ENCODE results near the gene NFATC3.

DNA sequence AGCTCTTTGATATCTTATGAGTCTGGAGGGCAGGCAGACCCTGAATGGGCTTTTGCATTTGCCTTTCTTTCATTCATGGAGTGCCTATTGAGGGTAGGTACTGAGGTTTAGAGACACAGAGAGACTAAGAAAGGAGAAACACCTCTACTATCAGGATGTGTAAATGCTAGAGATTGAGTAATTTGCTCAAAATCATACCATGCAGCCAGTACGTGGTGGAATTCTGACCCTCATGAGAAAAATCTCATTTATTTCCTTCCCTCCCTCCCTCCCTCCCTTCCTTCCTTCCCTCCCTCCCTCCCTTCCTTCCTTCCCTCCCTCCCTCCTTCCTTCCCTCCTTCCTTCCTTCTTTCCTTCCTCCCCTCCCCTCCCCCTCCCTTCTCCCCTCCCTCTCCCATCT is 18.4 kb upstream of the NFATC3 start:
- TF ChIP-seq, protein P1, sequence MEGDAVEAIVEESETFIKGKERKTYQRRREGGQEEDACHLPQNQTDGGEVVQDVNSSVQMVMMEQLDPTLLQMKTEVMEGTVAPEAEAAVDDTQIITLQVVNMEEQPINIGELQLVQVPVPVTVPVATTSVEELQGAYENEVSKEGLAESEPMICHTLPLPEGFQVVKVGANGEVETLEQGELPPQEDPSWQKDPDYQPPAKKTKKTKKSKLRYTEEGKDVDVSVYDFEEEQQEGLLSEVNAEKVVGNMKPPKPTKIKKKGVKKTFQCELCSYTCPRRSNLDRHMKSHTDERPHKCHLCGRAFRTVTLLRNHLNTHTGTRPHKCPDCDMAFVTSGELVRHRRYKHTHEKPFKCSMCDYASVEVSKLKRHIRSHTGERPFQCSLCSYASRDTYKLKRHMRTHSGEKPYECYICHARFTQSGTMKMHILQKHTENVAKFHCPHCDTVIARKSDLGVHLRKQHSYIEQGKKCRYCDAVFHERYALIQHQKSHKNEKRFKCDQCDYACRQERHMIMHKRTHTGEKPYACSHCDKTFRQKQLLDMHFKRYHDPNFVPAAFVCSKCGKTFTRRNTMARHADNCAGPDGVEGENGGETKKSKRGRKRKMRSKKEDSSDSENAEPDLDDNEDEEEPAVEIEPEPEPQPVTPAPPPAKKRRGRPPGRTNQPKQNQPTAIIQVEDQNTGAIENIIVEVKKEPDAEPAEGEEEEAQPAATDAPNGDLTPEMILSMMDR (IDR thresholded peaks at IDR 0.05; ENCODE audit: control extremely low read depth in 1 of 3, insufficient read depth in 1 of 3, low read depth in 1 of 3, low read length in 3 of 3) = no peak
- no peak for TF ChIP-seq EZH2 (IDR thresholded peaks at IDR 0.05; ENCODE audit: low read depth, low read length, severe bottlenecking)
- no peak for TF ChIP-seq CEBPB (IDR thresholded peaks at IDR 0.05; ENCODE audit: low read depth, low read length)
- no peak for TF ChIP-seq RBBP5 (IDR thresholded peaks at IDR 0.05; ENCODE audit: borderline replicate concordance, low read depth, low read length)
- TF ChIP-seq, protein P2, sequence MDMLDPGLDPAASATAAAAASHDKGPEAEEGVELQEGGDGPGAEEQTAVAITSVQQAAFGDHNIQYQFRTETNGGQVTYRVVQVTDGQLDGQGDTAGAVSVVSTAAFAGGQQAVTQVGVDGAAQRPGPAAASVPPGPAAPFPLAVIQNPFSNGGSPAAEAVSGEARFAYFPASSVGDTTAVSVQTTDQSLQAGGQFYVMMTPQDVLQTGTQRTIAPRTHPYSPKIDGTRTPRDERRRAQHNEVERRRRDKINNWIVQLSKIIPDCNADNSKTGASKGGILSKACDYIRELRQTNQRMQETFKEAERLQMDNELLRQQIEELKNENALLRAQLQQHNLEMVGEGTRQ (IDR thresholded peaks at IDR 0.05; ENCODE audit: low read length) = no peak
- TF ChIP-seq SP1 (IDR thresholded peaks at IDR 0.05; ENCODE audit: low read depth, low read length) = no peak
- TF ChIP-seq POLR2A (IDR thresholded peaks at IDR 0.05; ENCODE audit: control extremely low read depth in 1 of 2, low read depth in 2 of 2, low read length in 2 of 2) = no peak
- TF ChIP-seq CHD2 (IDR thresholded peaks at IDR 0.05; ENCODE audit: low read length) = no peak

Measured in H1 (cell line).